DLD1 (cell line): ENCODE data around the gene ERV3-1.
"Not testable (repeated sequence)": the region's sequence is repeated elsewhere in the genome, so short reads cannot be mapped to it uniquely, and the experiment has no call there.

Source experiments
- in situ Hi-C: cut with HindIII; loops from 2 replicates; pipeline ENCODE4 v1.10.0; 2017; ENCODE audit warnings: low sequenced_read_pairs

ERV3-1 gene

DNA sequence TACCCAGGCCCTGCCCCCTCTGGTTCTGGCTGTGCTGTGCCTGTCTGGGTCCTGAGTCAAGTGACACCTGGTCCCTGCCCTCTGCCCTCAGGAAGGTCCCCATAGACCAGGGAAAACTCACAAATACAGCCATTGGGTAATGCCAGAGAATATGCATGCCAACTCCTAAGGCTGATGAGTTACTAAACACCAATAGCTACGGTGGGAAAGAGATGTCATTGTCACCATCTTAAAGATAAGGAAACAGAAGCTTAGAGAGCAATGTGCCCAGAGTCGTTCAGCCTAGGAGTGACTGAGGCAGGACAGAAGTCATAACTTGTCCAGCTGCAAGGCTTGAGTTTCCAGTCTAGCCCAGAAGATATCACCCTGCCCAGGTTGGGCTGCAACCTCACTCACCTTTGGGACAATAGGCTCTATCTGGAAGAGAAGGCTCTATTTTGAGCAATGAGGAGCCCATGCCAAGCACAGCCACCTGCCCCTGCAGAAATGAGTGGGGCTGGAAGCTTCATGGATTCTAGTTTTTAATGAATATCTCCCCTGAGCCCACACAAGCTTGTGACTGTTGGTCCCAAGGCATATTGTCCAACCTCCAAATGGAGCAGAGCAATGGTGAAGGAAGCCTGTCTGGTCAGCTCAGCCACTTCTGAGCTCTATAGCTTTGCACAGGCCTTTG, 60.8 kb downstream of the ERV3-1 start:
- in situ Hi-C loops: no loop called here

DNA sequence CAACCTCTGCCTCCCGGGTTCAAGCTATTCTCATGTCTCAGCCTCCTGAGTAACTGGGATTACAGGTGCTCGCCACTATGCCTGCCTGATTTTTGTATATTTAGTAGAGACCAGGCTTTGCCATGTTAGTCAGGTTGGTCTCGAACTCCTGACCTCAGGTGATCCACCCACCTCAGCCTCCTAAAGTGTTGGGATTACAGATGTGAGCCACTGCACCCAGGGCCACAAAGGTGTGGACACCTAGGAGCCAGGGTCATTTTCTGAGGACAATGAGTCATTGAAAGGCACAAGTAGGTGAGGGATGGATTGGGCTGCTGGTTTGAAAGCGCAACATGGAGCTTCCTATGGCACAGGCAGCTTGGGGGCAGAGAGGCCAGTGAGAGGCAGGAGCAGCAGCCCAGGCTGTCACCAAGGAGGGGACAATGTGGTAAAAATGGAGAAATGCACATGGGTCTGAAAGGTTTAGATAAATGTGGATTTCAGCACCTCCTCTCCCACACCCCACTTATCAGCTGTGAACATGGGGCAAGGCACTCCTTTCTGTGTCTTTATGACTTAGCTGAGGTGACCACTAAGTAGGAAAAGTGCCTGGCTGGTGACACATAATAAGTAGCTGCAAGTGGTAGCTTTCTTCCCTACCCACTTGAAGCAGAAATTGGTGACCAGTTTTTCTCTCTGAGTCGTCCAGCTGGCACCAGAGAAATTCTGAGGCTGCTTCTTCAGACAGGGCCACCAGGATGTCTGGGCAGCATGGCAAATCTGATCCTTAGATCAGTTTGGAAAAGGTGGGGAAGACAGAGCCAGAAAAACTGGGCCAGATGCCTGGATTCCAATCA, 61.6 kb downstream of the ERV3-1 start:
- in situ Hi-C loops: not testable (repeated sequence)
